ENCODE measurements around the gene STAG2.

STAG2 gene

DNA sequence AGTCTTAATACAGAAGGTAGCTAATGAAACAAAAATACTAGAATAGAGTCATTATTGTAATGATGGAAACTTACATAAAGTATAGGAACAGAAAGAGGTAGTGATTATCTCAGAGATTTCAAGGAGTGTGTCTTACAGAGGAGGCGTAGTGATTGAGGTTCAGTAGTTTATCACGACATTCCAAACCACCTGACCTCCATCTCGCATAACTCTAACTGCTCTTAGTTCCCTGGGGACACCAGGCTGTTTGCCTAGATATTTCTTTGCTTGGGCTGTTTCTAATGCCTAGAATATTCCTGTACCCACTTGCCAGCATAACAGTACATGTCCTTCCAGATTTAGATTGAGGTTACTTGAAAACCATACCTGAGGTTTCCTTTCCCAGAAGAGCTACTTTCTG, 29.1 kb downstream of the STAG2 start:
- TF ChIP-seq POLR2A (IDR thresholded peaks at IDR 0.05; ENCODE audit: low read depth, low read length) = no peak
- no peak for DNase-seq (ENCODE audit: insufficient read length, low spot score)
- no peak for FAIRE-seq

DNA sequence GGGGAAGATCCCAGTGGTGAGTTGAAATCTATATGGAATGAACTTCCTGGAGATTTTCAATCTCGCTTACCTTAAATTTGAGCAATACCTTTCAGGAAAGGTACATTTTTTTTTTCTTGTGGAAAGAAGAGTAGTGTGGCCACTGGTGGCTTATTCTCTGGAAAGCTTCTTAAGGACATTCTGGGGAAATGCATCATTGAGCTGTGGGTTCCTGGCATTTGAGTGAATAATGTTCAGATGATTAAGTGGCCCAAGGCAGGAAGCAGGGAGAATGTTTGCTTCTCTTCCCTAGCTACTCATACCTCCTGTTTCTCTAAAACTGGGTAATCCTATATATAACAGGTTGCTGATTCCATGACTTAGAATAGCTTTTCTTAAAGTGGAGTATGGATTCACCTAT, 31.8 kb downstream of the STAG2 start:
- FAIRE-seq = no peak
- no peak for TF ChIP-seq POLR2A (IDR thresholded peaks at IDR 0.05; ENCODE audit: low read depth, low read length)
- no peak for DNase-seq (ENCODE audit: insufficient read length, low spot score)

DNA sequence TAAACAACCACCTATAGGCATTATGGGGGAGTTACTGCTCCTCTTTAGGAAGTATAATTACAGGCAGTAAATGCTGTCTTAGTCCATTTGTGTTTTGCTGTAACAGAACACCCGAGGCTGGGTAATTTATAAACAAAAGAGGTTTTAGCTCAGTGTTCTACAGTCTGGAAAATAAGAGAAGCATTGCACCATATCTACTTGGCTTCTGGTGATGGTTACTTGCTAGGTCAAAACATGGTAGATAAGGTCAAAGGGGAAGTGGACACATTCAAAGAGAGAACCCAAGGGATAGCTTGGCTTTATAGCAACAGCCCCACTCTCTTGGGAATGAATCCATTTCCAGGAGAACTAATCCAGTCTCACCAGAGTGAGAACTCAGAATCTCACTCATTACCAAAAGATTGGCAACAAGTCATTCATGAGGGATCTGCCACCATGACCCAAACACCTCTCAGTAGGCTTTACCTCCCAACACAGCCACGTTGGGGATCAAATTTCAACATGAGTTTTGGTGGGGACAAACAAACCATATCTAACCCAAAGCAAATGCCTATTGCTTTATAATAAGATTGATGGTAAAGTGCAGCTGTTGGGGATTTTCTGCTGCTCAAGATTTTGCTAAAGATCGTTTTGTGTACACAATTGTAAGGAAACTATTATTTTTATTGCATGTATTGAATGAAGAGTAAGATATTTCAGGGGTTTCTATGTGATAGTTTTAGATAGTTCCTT, 32.6 kb downstream of the STAG2 start:
- TF ChIP-seq POLR2A (IDR thresholded peaks at IDR 0.05; ENCODE audit: low read depth, low read length) = no peak
- no peak for DNase-seq (ENCODE audit: insufficient read length, low spot score)
- no peak for FAIRE-seq

DNA sequence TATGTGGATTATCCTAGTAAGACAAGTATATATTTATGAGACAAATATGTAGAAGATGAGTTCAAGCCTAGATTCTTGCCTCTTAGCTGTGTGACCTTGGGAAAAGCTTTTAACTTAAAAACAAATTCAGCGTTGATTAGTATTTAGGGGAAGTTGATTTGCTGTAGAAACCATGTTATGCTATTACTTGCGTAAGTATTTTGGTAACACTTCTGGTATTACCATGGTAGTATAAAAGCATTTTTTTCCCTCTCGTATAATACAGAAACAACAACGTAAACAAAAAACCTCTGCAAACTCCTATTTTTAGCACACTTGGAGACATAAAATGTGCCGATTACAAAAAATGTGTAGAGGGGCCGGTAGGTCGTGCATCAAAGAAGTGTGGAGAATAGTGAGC, 33.2 kb downstream of the STAG2 start:
- TF ChIP-seq POLR2A (IDR thresholded peaks at IDR 0.05; ENCODE audit: low read depth, low read length) = no peak
- FAIRE-seq (no peak), DNase-seq (ENCODE audit: insufficient read length, low spot score) (no peak)

DNA sequence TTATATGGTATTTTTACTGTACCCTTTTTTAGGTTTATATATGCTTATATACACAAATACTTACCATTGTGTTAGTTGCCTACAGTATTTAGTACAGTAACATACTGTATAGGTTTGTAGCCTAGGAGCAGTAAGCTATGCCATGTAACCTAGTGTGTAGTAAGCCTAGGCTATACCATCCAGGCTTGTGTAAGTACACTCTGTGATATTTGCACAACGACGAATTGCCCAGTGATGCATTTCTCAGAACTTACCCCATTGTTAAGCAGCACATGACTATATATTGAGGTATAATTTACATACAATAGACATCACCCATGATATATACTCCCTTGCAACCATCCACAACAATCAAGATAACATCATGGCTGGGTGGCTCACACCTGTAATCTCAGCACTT, 40.1 kb downstream of the STAG2 start:
- TF ChIP-seq POLR2A (IDR thresholded peaks at IDR 0.05; ENCODE audit: low read depth, low read length) = no peak
- no peak for FAIRE-seq
- no peak for DNase-seq (ENCODE audit: insufficient read length, low spot score)

DNA sequence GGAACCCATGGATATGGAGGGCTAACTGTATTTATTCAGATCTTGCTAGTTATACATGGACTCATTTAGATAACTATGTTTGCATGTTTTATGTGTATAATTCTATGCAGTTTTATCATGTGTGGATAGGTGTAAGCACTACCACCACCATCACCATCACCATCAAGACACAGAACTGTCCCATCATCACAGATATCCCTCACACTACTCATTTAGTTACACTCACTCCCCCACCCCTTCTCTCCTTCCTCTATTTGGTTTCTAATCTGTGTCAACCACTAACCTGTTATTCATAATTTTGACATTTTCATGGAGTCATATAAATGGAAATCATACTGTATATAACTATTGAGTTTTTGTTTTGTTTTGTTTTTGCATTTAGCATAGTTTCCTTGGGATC, 43.7 kb downstream of the STAG2 start:
- TF ChIP-seq POLR2A (IDR thresholded peaks at IDR 0.05; ENCODE audit: low read depth, low read length) = no peak
- FAIRE-seq (no peak), DNase-seq (ENCODE audit: insufficient read length, low spot score) (no peak)

DNA sequence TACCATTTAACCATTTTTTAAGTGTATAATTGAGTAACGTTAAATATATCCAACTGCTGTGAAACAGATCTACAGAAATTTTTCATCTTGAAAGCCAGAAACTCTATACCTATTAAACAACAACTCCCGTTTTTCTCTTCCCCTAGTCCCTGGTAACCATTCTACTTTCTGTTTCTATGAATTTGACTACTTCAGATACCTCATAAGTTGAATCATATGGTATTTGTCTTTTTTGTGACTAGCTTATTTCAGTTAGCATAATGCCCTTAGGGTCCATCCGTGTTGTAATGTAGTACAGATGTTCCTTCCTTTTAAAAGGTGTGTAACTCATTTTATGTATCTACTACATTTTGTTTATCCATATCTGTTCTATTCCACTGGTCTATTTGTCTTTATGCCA, 48.7 kb downstream of the STAG2 start:
- no peak for TF ChIP-seq POLR2A (IDR thresholded peaks at IDR 0.05; ENCODE audit: low read depth, low read length)
- DNase-seq (ENCODE audit: insufficient read length, low spot score) (no peak), FAIRE-seq (no peak)

DNA sequence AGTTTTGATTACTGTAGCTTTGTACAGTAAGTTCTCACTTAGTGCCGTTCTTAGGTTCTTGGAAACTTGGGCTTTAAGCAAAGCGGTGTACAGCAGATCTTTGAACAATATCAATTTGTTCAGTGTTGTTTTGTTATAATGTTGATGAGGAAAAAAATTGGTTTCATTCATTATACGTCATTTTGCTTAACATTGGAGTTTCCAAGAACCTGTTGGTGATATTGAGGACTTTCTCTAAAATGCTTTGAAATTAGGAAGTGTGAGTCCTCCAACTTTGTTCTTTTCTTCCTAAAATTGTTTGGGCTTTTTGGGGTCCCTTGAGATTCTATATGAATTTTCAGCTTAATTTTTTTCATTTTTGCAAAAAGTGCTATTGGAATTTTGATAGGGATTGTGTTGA, 49.1 kb downstream of the STAG2 start:
- no peak for DNase-seq (ENCODE audit: insufficient read length, low spot score)
- FAIRE-seq = no peak
- no peak for TF ChIP-seq POLR2A (IDR thresholded peaks at IDR 0.05; ENCODE audit: low read depth, low read length)

DNA sequence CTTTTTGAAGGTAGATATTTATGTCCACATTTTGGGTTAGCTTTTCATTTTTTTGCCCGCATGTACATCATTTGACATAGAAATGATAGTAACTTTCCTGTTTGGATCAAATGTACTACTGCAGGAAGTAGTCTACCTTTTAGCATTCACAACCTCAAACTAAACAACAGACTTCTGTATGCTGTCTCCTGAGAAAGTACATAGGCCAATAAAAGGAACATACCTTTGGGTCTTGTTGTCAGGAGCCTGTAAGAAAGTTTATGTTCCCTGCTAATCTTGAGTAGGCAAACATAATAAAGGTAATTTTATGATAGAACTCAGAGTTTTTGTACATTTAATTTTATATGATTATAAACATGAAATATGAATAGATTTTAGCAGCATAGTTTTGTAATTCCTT, 54.2 kb downstream of the STAG2 start:
- DNase-seq (ENCODE audit: insufficient read length, low spot score) (no peak), FAIRE-seq (no peak)
- TF ChIP-seq POLR2A (IDR thresholded peaks at IDR 0.05; ENCODE audit: low read depth, low read length) = no peak

DNA sequence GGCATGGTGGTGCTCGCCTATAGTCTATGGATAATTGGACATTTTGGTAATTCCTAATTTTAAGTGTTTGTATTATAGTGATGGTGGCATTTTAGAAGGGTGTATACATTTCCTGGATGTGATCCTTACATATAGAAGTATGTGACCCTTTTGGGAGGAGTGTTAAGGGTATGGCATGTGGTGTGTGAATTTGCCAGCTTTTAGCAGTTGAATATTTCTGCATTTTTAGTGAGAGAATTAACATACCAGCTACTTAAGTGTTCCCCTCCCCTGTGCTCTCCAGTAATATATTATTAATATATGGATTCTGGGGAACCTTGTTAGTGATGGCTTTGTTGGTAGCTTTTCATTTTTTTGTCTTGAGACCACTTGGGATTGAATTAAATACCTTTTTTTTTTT, 55.3 kb downstream of the STAG2 start:
- TF ChIP-seq POLR2A (IDR thresholded peaks at IDR 0.05; ENCODE audit: low read depth, low read length) = no peak
- no peak for FAIRE-seq

DNA sequence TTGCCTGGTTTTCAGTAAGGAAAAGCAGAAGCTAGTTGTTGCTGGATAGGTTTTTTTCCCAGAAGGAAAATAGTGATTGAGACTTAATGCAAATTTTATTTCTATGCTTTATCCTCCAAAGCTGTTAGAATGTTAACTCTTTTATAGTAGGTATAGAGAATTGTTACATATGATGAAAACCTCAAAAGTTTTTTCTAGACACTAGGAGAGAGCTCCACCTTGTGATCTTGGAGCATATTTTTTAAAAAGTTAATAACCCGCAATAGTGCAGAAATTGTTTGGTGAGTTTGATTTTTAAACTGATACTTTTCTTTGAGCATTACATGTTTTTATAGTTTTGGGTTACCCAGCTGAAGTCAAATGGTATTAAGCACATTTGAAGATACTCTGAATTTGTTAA, 56.5 kb downstream of the STAG2 start:
- no peak for TF ChIP-seq POLR2A (IDR thresholded peaks at IDR 0.05; ENCODE audit: low read depth, low read length)
- no peak for FAIRE-seq
- DNase-seq (ENCODE audit: insufficient read length, low spot score) = no peak

More for the DNA sequence above, 55.3 kb downstream of the STAG2 start:
- no peak for DNase-seq (ENCODE audit: insufficient read length, low spot score)

DNA sequence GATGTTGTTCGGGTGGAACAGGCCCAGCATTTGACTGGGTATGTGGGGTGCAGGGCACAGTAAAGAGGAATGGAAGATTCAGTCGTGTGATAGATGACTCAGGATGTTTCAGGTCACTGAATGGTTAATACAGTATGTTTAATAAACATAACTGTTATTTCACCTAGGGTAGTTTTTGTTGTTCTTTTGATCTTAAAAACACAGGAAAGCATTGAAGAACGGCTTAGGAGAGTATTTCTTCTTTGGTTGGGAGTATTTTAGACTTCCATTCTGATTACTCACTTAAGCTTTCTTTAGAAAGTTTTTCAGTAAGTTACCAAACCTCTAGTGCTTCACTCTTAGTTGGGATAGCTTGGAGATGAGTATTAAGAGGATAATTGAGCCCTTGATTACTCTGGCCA, 62.3 kb downstream of the STAG2 start:
- DNase-seq (ENCODE audit: insufficient read length, low spot score) (no peak), FAIRE-seq (peak; percentile 15)

DNA sequence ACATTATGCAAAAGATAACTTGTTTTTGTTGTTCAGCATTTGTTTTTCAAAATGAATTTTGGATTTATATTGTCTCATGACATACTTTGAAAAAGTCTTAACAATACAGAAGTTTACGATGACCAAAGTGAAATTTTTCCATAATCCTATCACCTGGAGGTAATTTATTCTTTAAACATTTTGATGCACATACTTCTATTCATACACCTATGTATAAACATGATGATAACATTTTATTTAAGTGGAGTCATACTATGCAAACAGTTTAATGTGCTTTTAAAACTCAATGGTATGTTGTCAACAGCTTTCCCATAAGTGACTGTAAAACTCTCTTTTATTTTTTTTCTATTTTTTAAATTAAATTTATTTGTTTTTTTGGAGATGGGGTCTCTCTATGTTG, 65.0 kb downstream of the STAG2 start:
- no peak for TF ChIP-seq POLR2A (IDR thresholded peaks at IDR 0.05; ENCODE audit: low read depth, low read length)
- DNase-seq (ENCODE audit: insufficient read length, low spot score) (no peak), FAIRE-seq (no peak)

More for the DNA sequence above, 62.3 kb downstream of the STAG2 start:
- TF ChIP-seq POLR2A (IDR thresholded peaks at IDR 0.05; ENCODE audit: low read depth, low read length) = no peak

DNA sequence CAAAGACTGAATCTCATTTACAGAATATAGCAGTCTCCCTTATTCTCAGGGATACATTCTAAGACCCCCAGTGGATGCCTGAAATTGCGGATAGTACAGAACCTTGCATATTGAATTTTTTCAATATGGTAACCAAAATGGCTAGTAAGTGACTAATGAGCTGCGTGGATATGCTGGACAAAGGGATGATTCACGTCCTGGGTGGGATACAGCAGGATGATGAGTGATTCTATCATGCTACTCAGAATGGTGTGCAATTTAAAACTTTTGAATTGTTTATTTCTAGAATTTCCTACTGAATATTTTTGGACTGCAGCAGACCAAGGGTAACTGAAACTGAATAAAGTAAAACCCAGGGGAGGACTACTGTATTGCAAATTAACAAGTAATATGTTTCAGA, 66.7 kb downstream of the STAG2 start:
- no peak for DNase-seq (ENCODE audit: insufficient read length, low spot score)
- no peak for FAIRE-seq
- TF ChIP-seq POLR2A (IDR thresholded peaks at IDR 0.05; ENCODE audit: low read depth, low read length) = no peak

DNA sequence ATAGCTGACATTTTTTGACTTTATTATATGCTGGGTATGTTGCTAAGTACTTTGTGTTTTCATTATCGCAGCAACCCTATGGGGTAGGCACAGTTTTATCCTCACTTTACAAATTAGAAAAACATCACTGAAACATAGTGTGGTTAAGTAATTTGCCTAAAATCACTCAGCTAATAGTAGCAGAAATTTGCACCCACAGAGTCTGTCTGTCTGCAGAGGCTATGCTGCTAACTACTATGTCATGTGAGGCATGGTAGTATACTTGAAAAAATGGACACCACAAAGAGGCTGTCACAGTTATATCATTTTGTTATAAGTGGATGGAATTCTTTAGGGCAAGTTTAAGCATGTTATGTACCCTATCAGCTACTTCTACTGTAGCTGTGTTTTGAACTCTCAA, 69.0 kb downstream of the STAG2 start:
- TF ChIP-seq POLR2A (IDR thresholded peaks at IDR 0.05; ENCODE audit: low read depth, low read length) = no peak
- FAIRE-seq = no peak

DNA sequence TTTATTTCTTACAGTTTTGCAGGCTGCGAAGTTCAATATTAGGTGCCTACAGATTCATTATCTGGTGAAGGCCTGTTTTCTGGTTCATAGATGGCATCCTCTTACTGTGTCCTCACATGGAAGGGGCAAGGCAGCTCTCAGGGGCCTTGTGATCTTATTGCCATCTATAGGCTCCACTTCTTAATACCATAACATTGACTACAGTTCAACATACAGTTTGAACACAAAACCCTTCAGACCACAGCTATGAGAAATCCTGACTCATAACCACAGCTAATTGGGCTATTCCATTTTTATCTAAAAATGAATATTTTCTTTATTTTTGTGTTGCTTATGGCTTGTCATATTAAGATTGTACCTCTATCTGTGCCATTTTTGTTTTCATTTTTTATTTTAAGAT, 72.3 kb downstream of the STAG2 start:
- TF ChIP-seq POLR2A (IDR thresholded peaks at IDR 0.05; ENCODE audit: low read depth, low read length) = no peak
- no peak for DNase-seq (ENCODE audit: insufficient read length, low spot score)
- FAIRE-seq = peak; percentile 38

More for the DNA sequence above, 69.0 kb downstream of the STAG2 start:
- DNase-seq (ENCODE audit: insufficient read length, low spot score) = no peak

Measured in H54 (cell line).